Activated T-cell treated with anti-CD3 and anti-CD28 coated beads, Interleukin-2, amount 50 U/mL, for 1 hour (primary cell): ENCODE measurements around the gene GRK5.
"Not testable (repeated sequence)": the region's sequence is repeated elsewhere in the genome, so short reads cannot be mapped to it uniquely, and the experiment has no call there.

Experiments
- DNase-seq: peaks from one replicate; pipeline ENCODE4 v3.0.0-alpha.2; 2020

The GRK5 gene

DNA sequence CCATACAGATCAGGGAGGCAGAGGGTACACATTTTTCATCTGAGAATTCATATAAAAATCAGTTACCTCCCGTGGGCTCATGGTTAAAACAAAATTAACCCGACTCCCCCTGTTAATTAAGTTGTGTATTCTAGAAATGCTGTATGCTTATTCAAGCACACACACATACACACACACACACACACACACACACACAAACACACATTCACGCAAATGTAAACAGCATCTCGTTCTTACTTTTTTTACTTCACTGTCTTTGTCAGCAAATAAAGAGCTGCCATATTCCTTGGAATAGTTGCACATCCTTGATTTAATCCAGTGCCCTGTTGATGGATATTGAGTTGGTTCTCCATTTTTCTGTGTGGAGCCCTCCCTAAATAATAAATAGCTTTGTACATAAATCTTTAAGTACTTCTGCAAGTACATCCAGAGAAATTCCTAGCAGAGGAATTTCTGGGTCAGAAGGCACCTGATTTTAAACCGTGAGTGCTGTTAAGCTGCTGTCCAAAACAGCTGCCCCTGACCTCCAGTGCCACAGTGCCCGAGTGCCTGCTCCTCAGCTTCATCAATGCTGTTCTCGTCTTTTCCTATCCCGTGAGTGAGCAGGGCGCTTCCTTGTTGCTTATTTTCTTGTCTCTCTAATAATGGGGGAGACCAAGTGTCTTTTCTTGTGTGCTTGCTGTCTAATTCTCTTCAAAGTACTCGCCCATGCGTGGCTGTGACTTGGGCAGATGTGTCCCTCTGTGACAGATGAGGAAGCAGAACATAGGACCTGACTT, 217.9 kb downstream of the GRK5 start:
- no peak for DNase-seq

DNA sequence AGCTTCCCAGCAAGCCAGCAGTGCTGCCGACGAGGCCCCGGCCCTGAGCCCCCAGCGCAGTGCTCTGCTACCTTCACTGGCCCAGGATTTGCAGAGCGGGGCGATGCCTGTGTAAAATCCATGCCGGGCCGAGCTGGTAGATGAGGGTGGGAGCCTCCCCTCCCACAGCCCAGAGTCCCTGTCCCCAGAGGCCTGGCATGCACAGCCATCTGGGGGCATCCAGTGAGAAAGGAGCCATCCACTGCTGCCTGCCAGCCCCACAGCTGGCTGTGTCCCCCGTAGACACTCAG, 218.5 kb downstream of the GRK5 start:
- DNase-seq: no peak

DNA sequence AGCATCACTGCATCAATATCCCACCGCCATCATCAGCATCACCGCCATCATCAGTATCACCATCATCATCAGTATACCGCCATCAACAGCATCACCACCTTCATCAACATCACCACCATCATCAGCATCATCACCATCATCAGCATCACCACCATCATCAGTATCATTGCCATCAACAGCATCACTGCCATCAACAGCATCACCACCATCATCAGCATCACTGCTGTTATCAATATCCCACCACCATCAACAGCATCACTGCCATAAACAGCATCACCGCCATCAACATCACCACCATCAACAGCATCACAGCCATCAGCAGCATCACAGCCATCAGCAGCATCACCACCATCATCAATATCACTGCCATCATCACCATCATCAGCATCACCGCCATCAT, 219.3 kb downstream of the GRK5 start:
- DNase-seq: no peak

DNA sequence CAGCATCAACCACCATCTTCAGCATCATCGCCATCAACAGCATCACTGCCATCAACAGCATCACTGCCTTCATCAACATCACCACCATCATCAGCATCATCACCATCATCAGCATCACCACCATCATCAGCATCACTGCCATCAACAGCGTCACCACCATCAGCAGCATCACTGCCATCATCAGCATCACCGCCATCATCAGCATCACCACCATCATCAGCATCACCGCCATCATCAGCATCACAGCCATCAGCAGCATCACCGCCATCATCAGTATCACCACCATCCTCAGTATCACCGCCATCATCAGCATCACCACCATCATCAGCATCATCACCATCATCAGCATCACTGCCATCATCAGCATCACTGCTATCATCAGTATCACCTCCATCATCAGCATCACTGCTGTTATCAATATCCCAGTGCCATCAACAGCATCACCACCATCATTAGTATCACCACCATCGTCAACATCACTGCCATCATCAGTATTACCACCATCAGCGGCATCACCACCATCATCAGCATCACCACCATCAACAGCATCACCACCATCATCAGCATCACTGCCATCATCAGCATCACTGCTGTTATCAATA, 220.0 kb downstream of the GRK5 start:
- no peak for DNase-seq

DNA sequence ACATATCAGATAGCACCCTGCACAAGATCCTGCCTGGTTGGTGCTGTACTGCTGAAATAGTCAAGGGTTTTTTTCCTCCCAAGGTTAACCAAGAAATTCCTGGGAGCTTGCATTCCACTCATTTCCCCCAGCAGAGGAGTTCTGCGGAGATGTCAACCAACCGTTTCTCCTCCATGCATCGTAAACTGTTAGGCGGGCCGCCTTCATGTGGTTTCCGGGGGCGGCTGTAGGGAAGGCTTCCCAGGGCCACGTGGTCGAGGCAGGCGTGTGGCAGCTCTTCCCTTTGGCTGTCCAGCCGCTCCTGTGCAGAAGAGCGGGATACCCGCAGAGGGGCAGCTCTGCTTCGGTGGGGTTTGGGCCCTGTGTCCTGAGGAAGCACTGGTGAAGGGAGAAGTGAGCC, 221.4 kb downstream of the GRK5 start:
- DNase-seq: no peak

DNA sequence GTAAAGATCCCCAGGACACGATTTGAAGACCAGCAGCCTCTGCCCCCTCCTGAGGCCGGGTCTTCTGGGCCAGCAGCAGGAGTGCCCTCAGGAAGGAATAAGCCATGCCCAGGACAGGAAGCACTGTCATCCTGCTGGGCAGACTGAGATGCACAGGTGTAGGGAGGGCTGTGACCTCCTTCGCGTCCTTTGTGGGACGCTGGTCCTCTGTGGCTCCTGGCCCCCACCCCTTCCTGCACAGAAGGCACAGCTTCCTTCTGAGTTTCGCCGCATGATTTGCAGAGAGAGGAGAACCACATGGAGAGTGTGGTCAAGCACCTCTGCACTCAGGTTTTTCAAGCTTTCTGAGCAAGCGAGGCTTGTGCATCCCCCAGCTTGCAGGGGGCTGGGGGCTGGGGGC, 222.4 kb downstream of the GRK5 start:
- no peak for DNase-seq

DNA sequence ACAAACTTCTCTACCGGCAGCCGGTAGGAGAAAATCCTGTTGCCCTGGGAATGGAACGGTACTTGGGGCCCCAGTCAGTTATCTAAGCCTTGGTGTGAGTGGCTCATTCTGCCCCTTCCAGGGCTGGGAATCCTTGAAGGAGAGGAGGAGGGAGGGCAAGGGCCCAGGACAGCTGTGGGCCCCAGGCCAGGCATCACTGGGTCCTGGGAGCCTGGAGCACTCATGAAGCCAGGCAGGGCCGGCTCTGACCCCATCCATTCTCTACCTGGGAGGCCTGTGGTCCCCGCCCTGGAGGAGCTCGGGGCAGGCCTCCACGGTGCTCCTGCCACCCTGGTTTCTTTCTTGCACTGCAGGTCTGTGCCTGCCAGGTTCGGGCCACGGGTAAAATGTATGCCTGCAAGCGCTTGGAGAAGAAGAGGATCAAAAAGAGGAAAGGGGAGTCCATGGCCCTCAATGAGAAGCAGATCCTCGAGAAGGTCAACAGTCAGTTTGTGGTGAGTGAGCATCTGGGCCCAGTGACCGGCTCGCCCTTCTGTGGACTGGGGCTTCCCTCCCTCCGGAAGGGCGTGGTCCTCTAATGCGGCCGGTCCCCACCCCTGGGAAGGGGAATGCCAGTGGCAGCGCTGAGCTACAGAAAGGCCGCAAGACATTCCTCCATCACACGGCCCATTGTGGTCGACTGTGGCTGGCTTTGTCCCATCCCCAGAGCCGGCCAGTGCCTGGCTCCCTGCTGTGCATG, 223.8 kb downstream of the GRK5 start:
- DNase-seq: no peak

DNA sequence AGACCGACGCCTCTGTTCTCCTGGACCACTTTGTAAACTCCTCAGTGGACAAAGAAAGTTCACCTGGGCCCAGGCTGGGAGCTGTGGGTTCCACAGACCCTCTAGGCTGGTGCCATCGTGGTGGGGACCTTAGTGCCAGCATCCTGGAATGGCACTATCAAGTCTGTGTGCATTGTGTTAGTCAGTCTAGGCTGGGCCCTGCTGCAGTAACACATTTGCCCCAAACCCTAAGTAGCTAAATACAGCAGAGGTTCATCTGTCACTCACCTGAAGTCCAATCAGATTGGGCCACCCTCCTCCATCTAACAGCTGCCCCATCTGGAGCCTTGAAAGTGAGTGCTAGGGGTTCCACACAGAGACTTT, 224.4 kb downstream of the GRK5 start:
- DNase-seq: no peak

DNA sequence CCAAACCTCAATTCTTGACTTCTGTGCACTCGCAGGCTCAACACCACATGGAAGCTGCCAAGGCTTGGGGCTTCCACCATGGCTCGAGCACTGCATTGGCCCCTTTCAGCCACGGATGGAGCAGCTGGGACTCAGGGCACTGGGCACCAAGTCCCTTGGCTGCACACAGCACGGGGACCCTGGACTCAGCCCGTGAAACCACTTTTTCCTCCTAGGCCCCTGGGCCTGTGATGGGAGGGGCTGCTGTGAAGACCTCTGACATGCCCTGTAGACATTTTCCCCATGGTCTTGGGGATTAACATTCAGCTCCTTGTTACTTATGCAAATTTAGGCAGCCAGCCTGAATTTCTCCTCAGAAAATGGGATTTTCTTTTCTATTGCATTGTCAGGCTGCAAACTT, 227.6 kb downstream of the GRK5 start:
- DNase-seq: not testable (repeated sequence)

DNA sequence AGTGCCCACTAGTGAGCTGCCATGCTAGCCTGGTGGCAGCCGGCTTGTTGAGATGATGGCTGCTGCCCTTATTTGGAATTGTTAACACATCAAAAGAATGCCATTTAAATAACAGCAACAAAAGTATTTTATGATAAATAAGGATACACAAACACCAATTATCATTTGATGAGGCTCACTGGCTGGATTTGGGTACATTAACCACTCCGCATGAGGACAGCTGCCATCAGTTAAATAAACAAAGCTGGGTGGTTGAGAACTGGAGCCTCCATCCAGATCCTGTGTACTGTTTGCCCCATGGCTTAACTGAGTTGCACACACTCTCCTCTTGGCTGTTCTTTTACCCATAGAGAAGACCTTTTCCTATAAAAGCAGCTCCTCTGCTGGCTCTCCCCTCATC, 231.3 kb downstream of the GRK5 start:
- DNase-seq: no peak

DNA sequence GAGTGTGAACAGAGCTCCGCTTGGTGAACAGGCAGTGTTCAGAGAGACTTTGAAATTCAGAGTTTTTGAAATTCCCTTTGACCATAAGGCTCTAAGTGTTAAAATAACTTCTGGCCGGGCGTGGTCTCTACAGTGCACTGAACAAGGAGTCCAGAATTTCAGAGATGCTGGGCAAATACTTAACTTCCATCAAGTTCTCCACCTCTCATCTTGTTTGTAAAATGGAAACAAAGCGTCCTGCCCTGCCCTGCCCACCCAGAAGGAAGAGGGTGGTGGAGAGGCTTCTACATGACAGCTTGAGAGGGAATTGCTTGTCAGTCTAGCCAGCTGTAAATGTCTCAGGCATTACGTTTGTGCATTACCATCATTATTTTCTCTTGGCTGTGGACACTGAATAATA, 232.6 kb downstream of the GRK5 start:
- DNase-seq: no peak

DNA sequence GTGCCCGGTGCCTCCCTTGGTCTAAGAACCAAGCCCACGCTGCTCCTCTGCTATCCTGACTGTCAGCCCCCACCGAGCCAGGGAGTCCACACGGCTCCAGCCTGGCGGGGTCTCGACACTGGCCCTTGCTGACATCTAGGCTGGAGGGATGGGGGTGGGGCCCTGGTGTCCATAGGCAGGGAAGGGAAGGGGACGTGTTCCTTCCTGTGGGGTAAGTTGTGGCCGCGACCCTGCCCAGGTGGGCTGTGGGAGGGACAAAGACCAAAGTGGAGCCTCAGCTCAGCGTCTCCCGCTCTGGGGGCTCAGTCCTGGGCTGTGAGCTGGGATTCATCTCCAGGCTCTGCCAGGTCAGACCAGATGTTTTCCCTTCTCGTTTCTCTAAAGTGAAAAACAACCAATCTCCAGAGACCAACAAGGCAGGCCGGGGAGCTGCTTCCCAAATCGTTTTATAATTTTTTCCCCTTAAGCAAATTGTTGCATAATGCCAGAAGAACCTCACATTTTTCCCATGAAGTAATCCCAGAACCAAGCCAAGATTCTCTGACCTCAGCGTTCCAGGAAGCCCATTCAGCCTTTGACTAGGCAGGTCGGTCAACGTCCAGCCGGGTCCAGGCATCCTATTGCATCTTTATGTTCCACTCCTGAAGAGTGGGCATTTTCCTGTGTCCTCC, 233.9 kb downstream of the GRK5 start:
- no peak for DNase-seq

DNA sequence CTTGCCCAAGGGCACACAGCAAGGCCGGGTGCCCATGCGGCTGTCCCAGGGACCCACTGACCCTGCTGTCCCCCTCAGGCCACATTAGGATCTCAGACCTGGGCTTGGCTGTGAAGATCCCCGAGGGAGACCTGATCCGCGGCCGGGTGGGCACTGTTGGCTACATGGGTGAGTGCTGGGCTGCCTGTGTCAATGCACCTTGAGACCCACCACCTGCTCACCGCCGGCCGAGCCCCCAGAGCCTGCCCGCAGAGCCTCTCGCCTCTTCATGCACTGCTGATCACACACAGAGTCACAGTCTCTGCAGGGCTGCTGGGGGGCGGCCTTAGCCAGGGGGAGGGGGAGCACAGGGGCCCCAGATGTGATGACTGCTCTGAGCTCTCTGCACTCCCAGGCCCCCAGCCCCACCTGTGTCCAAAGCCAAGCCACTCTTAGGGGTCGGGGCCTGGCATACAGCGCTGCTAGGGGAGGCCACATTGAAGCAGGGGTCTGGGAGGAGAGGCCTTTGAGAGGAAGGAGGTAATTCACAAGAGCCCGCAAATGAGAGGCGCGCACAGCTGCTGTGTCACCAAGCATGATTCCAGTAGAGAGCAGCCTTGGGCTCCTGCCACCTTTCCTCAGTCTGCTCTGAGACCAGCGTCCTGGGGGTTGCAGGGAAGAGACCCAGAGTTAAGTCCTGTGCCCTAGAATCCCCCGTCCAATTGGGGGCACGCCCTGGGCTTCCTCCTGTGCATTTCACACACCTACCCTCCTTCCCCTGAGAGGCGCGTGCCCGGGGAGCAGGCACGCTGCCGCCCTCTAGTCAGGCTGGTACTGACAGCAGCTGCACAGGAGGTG, 234.8 kb downstream of the GRK5 start:
- DNase-seq: no peak

DNA sequence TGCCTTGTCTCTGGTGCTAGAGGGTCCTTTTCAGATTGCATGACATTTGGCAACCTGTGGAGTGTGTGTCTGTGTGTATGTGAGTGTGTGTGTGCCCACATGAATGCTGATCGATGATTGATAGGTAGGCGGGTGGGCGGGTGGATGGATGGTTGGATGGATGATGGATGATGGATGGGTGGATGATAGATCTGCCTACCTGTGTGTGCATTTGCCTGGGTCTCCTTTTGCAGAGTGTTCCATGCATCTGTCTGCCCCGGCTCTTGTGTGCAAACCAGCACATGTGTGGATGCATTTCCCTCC, 235.3 kb downstream of the GRK5 start:
- DNase-seq: no peak

DNA sequence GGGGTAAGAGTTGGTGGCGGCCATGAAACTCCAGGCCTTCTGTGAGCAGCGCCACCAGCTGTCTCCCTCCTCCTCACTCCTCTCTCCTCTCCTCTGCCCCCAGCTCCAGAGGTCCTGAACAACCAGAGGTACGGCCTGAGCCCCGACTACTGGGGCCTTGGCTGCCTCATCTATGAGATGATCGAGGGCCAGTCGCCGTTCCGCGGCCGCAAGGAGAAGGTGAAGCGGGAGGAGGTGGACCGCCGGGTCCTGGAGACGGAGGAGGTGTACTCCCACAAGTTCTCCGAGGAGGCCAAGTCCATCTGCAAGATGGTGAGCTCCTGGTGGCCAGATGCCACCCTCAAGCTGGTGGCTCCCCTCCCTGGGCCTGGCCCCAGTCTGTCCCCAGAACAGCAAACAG, 236.1 kb downstream of the GRK5 start:
- no peak for DNase-seq

DNA sequence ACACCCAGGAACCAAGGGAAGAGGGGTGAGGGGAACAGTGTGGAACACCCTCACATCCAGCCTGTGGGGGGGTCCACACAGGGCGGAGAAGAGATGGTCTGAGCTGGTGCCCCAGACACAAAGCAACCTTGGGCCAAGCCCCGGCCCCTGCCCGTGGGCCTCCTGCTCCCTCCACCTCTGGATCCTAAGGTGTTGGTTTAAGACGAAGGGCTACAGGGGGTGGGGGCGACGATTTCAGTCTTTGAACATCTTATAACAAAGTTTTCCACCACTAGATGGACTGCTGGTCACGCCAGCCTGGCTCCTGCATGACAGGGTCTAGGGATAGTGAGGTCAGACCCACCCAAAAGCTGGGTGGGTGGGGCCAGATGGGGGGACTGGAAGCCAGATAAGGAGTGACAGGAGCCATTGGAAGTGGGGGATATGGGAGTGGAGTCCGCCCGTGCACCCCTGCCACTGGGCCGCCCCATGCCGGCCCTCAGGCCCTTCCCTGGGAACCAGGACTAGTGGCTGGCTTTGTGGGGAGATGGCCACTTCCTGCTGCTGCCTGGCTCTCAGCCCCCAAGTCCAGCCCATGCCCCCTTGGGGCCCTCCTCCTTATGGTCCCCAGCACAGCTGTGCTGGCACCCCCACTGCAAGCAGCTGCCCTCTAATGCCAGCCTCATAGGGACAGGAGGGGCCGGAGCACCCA, 236.7 kb downstream of the GRK5 start:
- DNase-seq: no peak

DNA sequence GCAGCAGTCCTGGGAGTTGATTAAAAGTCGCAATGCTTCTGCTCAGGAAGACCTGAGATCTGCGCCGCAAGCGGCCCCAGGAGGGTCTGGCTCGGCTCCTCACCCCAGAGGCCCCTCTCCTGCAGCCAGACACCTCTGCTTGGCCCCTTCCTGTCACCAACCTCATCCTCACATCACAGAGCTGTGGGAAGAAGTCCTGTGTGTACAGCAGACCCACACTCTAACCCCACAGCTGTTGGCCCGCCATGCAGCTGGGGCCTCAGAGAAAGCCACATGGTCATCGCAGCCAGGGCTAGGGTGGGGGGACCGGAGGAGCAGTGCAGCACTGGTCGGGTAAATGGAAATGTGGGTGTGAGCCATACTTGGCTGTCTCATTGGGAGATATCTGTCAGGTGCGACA, 237.5 kb downstream of the GRK5 start:
- no peak for DNase-seq

DNA sequence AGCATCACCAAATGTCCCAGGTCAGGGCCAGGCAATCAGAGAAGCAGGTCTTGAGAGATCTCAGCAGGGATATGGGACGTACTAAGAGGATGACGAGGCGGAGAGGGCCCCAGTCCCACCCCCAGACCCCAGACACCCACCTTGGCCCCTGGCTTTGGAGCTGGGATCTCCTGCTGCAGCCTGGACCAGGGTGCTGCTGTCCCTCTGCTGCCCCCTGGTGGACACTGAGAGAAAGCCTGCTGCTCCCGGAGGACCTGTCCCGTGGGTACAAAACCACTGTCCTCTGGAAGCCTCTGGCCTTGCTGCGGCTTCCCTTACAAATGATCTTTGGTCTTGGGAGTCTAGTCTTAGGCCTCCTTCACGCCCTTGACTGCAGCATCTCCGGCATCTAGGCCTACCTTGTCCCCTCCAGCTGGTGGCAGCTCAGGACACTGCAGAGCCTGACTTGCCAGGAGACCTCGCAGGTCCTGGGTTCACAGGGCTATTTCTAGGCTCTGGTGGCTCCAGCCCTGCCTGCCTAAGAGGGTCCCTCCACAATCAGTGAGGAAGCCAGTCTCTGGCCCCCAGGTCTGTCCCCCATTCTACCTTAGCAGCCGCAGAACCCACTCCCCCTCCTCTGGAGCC, 238.1 kb downstream of the GRK5 start:
- DNase-seq: peak; percentile 84

DNA sequence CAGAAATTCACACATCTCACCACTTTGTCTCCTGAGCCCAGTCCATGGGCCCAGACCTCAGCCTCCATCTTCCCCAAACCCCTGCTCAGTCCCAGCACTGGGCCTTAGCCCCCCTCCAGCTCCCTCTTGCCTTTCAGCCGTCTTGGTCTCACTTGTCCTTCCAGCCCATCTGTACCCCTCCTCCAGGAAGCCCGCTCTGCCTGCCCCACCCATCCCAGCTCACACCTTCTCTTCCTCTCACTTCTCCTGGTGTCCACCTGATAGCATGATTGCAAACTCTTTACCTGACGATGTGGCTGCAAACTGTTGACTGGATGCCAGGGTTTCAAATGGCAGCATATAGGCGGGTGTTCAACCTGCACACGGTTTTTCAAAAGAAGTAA, 238.6 kb downstream of the GRK5 start:
- no peak for DNase-seq

DNA sequence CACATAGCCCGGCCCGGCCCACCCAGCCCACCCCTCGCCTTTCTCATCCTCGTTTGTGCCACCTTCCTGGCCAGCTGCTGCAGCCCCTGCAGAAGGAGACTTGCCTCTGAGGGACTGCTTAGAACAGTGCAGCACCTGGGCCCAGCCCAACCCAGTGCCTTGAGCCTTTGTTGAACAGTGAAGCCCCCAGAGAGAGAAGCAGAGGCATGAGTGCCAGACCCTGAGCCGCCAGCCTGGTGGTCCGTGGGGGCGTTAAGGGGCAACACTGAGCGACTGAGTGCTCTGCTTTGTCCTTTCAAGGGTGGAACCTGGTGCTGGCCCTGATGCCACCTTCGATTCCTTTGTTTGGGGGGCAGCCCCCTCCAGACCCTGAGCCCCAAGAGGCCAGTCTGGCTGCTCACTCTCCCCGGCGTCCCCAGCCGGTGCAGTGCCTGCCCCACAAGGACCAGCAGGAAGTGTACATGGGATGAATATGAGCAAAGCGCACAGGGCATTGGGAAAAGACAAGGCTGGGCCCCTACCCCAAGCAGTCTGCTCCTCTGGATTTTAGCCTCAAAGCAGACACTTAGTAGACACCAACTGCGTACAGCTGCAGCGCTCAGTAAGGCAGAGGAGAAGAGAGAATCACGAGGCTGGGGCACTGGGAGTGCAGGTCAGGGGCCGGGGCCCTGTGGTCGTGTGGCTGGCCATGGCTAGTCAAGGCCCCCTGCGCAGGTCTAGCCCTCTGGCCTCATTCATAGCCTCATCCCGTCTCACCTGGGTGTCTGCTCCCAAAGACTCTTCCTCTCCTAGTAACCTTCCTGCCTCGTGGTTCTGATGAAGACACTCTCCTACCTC, 239.3 kb downstream of the GRK5 start:
- no peak for DNase-seq

DNA sequence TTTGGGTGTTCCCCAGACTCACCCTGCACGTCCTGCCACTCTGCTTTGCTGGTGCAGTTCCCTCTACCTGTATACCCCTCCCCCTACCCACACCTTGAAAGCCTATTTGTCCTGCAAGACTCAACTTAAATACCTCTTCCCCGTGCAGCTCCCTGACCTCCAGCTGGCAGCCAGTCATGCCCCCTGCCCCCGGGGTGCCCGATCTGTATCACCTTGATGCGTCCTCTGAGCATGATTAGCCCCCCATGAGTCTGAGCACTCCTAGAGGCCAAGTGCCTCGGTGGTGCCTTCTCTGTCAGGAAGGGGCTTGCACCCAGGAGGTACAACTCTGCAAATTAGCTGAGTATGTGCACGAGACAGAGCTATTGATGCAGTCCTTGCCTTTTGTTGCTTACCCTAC, 240.1 kb downstream of the GRK5 start:
- DNase-seq: no peak
